Thymus (tissue), 11 donors: ENCODE measurements around the gene IPMK. TPM values are rescaled to one million over a fixed set of nuclear protein-coding genes. Genes with fewer than 3 reads are reported as not detected.

Source experiments
- DNase-seq, 9 donors: peaks; one replicate each; pipeline ENCODE4 v3.0.0-alpha.2; 2013; ENCODE audit warnings: low spot score in 9 of 9, low read depth in 6 of 9, missing footprints in 1 of 9
- H3K27ac ChIP-seq, 2 donors: one replicate each; pipeline ENCODE4 v1.5.1; 2013; ENCODE audit warnings: control low read depth in 1 of 2, low read depth in 1 of 2, low read length in 1 of 2, mild to moderate bottlenecking in 1 of 2, moderate library complexity in 1 of 2
- H3K27me3 ChIP-seq, 2 donors: one replicate each; pipeline ENCODE4 v1.5.1; 2013; ENCODE audit warnings: low read length in 1 of 2; ENCODE audit not compliant: control insufficient read depth in 2 of 2, insufficient read depth in 1 of 2
- H3K36me3 ChIP-seq, 2 donors: one replicate each; pipeline ENCODE4 v1.5.1; 2013; ENCODE audit warnings: low read length in 1 of 2, mild to moderate bottlenecking in 1 of 2, moderate library complexity in 1 of 2; ENCODE audit not compliant: control insufficient read depth in 2 of 2, insufficient read depth in 2 of 2
- H3K4me1 ChIP-seq, 2 donors: one replicate each; pipeline ENCODE4 v1.5.1; 2013; ENCODE audit warnings: low read length in 2 of 2; ENCODE audit not compliant: control insufficient read depth in 2 of 2, insufficient read depth in 2 of 2
- H3K4me3 ChIP-seq, 2 donors: one replicate each; pipeline ENCODE4 v1.5.1; 2013; ENCODE audit warnings: low read length in 2 of 2, control low read depth in 1 of 2, mild to moderate bottlenecking in 1 of 2
- H3K9me3 ChIP-seq, 2 donors: one replicate each; pipeline ENCODE4 v1.5.1; 2013; ENCODE audit warnings: low read length in 1 of 2, mild to moderate bottlenecking in 1 of 2; ENCODE audit not compliant: control insufficient read depth in 2 of 2, insufficient read depth in 1 of 2
- WGBS: extraction: QIAGEN DNeasy Blood & Tissue Kit; methylation state at CpG from one replicate; pipeline ENCODE4 v1.1.7; 2013; 5-methylcytosine and 5-hydroxymethylcytosine counted together
- polyA plus RNA-seq: library from polyadenylated mRNA; stranded (reverse); fragments of 200-250 nt; gene quantifications from one replicate; pipeline ENCODE4 v1.2.3, GENCODE V29; 2013
- total RNA-seq: library from RNA; stranded (reverse); fragments of 120-200 nt; gene quantifications from one replicate; pipeline ENCODE4 v1.2.4, GENCODE V29; 2013
- donor health status: healthy.

The IPMK gene
- total and polyA plus RNA-seq, 2 donors = 4.5 to 5.2 TPM

- Histone ChIP-seq H3K36me3 (no peaks in the 10 kb centered on the region), H3K27me3 (no peaks in the 10 kb centered on the region), H3K4me1 (no peaks in the 10 kb centered on the region), H3K27ac (no peak overlapping the region), H3K4me3 (no peak overlapping the region), H3K9me3 (no peaks in the 10 kb centered on the region)
- WGBS = 99% methylated on average over 2 of the region's 2 CpGs
- no peak for DNase-seq
Observed at GRCh38 chr10:58179238-58179637, 88.5 kb downstream of the IPMK start.

- WGBS = 95% methylated on average over 1 of the region's 1 CpG
- Histone ChIP-seq H3K9me3 (no peaks in the 10 kb centered on the region), H3K27ac (no peak overlapping the region), H3K4me3 (no peak overlapping the region), H3K36me3 (no peaks in the 10 kb centered on the region), H3K4me1 (no peaks in the 10 kb centered on the region), H3K27me3 (no peaks in the 10 kb centered on the region)
- DNase-seq = no peak
Observed at GRCh38 chr10:58178811-58179210, 88.9 kb downstream of the IPMK start.

- no peaks in the 10 kb centered on the region for H3K36me3 ChIP-seq
- 23% methylated on average over 3 of the region's 3 CpGs for WGBS
- no peak overlapping the region for H3K27ac ChIP-seq
- no peak overlapping the region for H3K4me3 ChIP-seq
- no peaks in the 10 kb centered on the region for H3K4me1 ChIP-seq
- no peaks in the 10 kb centered on the region for H3K9me3 ChIP-seq
- peaks cover 0 to under 1% of the 10 kb centered on the region in 2 donors for H3K27me3 ChIP-seq
- DNase-seq = peak in 1 of 9 donors; percentile 34
Observed at GRCh38 chr10:58177362-58177947, 90.2 kb downstream of the IPMK start.

- H3K27me3 ChIP-seq = peaks cover 0 to 2% of the 10 kb centered on the region in 2 donors
Observed at GRCh38 chr10:58175990-58176900, 91.4 kb downstream of the IPMK start.

GRCh38 chr10:58174831-58175230, 92.9 kb downstream of the IPMK start:
- 96% methylated on average over 5 of the region's 5 CpGs for WGBS
- H3K27me3 ChIP-seq = peaks cover 0 to 2% of the 10 kb centered on the region in 2 donors
- no peaks in the 10 kb centered on the region for H3K36me3 ChIP-seq
- no peak overlapping the region for H3K27ac ChIP-seq
- H3K4me3 ChIP-seq = no peak overlapping the region
- no peaks in the 10 kb centered on the region for H3K4me1 ChIP-seq
- no peaks in the 10 kb centered on the region for H3K9me3 ChIP-seq
- no peak for DNase-seq

More at GRCh38 chr10:58175990-58176900, 91.4 kb downstream of the IPMK start:
- WGBS = 35% methylated on average over 2 of the region's 2 CpGs
- Histone ChIP-seq H3K4me1 (no peaks in the 10 kb centered on the region), H3K36me3 (no peaks in the 10 kb centered on the region), H3K9me3 (no peaks in the 10 kb centered on the region), H3K4me3 (no peak overlapping the region), H3K27ac (no peak overlapping the region)
- peak in 3 of 9 donors; percentile 8 to 30 (median 12) for DNase-seq

GRCh38 chr10:58173391-58173790, 94.3 kb downstream of the IPMK start:
- WGBS = 64% methylated on average over 2 of the region's 2 CpGs
- Histone ChIP-seq H3K9me3 (no peaks in the 10 kb centered on the region), H3K36me3 (no peaks in the 10 kb centered on the region), H3K27ac (no peak overlapping the region), H3K4me1 (no peaks in the 10 kb centered on the region), H3K27me3 (peaks cover 0 to 2% of the 10 kb centered on the region in 2 donors), H3K4me3 (no peak overlapping the region)
- DNase-seq = no peak

GRCh38 chr10:58171146-58171545, 96.5 kb downstream of the IPMK start:
- WGBS = 85% methylated on average over 1 of the region's 1 CpG

GRCh38 chr10:58164517-58164916, 103.2 kb downstream of the IPMK start:
- no peak overlapping the region for H3K4me3 ChIP-seq
- no peaks in the 10 kb centered on the region for H3K36me3 ChIP-seq
- DNase-seq = no peak
- WGBS = 92% methylated on average over 4 of the region's 4 CpGs
- H3K4me1 ChIP-seq = no peaks in the 10 kb centered on the region
- H3K27ac ChIP-seq = no peak overlapping the region
- no peaks in the 10 kb centered on the region for H3K9me3 ChIP-seq
- no peaks in the 10 kb centered on the region for H3K27me3 ChIP-seq

More at GRCh38 chr10:58171146-58171545, 96.5 kb downstream of the IPMK start:
- no peak overlapping the region for H3K27ac ChIP-seq
- no peak overlapping the region for H3K4me3 ChIP-seq
- H3K9me3 ChIP-seq = no peaks in the 10 kb centered on the region
- H3K36me3 ChIP-seq = no peaks in the 10 kb centered on the region
- DNase-seq = no peak
- peaks cover 0 to 2% of the 10 kb centered on the region in 2 donors for H3K27me3 ChIP-seq
- no peaks in the 10 kb centered on the region for H3K4me1 ChIP-seq

GRCh38 chr10:58158806-58159205, 108.9 kb downstream of the IPMK start:
- WGBS = 90% methylated on average over 4 of the region's 4 CpGs
- no peak for DNase-seq
- H3K9me3 ChIP-seq = no peaks in the 10 kb centered on the region
- no peak overlapping the region for H3K4me3 ChIP-seq
- no peaks in the 10 kb centered on the region for H3K4me1 ChIP-seq
- no peak overlapping the region for H3K27ac ChIP-seq
- H3K27me3 ChIP-seq = no peaks in the 10 kb centered on the region
- no peaks in the 10 kb centered on the region for H3K36me3 ChIP-seq
